Measurements from ENCODE around the gene KRTAP9-4.

The KRTAP9-4 gene

GRCh38 chr17:41278176-41278955 is 28.9 kb downstream of the KRTAP9-4 start:
- TF ChIP-seq CTCF (conservative IDR thresholded peaks at IDR 0.05) = no peak
- H3K27ac ChIP-seq = no peak overlapping the region

- no peak for TF ChIP-seq CTCF (conservative IDR thresholded peaks at IDR 0.05)
- no peak overlapping the region for H3K27ac ChIP-seq
Observed at GRCh38 chr17:41284043-41284442, 34.6 kb downstream of the KRTAP9-4 start.

- TF ChIP-seq CTCF (conservative IDR thresholded peaks at IDR 0.05) = no peak
- H3K27ac ChIP-seq = no peak overlapping the region
Observed at GRCh38 chr17:41284546-41284945, 35.1 kb downstream of the KRTAP9-4 start.

- no peak for TF ChIP-seq CTCF (conservative IDR thresholded peaks at IDR 0.05)
- H3K27ac ChIP-seq = no peak overlapping the region
Observed at GRCh38 chr17:41287050-41287449, 37.6 kb downstream of the KRTAP9-4 start.

DNA sequence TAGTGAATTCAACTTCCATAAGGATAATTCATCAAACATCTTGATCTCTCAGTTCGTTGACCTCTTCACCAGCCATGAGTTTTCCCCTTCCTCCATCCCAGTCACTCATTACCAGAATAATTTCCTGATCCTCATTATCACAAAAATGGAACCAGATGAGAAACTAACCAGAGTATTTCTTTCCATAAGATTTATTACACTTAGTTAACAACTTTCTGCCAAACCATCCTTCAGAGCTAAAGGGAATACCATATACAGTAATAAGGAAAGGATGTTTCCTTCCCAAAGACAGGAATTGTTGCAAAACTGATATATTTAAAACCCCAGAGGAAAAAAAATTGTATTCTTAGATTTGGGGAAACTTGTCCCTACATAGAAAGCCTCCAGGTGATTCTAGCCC is 44.5 kb downstream of the KRTAP9-4 start:
- no peak overlapping the region for H3K27ac ChIP-seq
- TF ChIP-seq CTCF (conservative IDR thresholded peaks at IDR 0.05) = no peak

GRCh38 chr17:41296846-41297245 is 47.4 kb downstream of the KRTAP9-4 start:
- no peak for TF ChIP-seq CTCF (conservative IDR thresholded peaks at IDR 0.05)
- no peak overlapping the region for H3K27ac ChIP-seq

DNA sequence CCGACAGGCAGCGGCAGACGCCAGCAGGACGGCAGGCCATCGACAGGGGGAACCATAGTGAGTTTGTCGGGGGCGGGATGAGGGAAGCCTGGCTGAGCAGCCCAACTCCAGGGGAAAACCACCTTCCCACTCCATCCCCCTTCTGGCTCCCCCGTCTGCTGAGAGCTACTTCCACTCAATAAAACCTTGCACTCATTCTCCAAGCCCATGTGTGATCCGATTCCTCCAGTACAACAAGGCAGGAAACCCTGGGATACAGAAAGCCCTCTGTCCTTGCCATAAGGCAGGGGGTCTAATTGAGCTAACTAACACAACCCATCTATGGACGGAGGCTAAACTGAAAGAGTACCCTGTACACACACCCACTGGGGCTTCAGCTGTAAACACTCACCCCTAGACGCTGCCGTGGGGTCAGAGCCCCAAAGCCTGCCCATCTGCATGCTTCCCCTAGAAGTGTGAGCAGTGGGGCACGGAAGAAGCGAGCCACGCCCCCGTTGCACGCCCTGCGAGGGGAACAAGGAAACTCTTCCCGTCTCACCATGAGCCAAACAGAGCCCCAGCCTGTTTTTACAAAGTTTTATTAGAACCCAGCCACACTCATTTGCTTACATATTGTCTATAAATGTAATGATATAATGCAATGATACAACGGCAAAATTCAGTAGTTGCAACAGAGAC is 49.1 kb downstream of the KRTAP9-4 start:
- TF ChIP-seq CTCF (conservative IDR thresholded peaks at IDR 0.05) = no peak

More for the DNA sequence above, 49.1 kb downstream of the KRTAP9-4 start:
- H3K27ac ChIP-seq = no peak overlapping the region

Measured in VCaP (cell line).